ENCODE measurements around the gene HACD1.
"Not testable (repeated sequence)": the region's sequence is repeated elsewhere in the genome, so short reads cannot be mapped to it uniquely, and the experiment has no call there.

HACD1 gene

GRCh38 chr10:17587321-17587720 lies 29.9 kb downstream of the HACD1 start:
- H4K91ac ChIP-seq (ENCODE audit: low read length); H4K8ac ChIP-seq (ENCODE audit: low read length); H2AFZ ChIP-seq (ENCODE audit: low read depth, low read length); H3K36me3 ChIP-seq (ENCODE audit: control insufficient read depth in 1 of 2, insufficient read depth in 2 of 2, low read depth in 1 of 2, low read length in 2 of 2); H3K14ac ChIP-seq (ENCODE audit: low read length in 2 of 2); H2AK5ac ChIP-seq (ENCODE audit: low read length, severe bottlenecking); H3K18ac ChIP-seq (ENCODE audit: low read depth in 1 of 2, low read length in 2 of 2); H3K4ac ChIP-seq (ENCODE audit: low read depth in 1 of 2, low read length in 2 of 2); H3K27me3 ChIP-seq (ENCODE audit: control insufficient read depth in 1 of 2, insufficient read depth in 1 of 2, low read length in 2 of 2); H3K9ac ChIP-seq (ENCODE audit: low read length); H3K4me1 ChIP-seq (ENCODE audit: control insufficient read depth, insufficient read depth, low read depth, low read length); H3K23ac ChIP-seq (ENCODE audit: low read length in 2 of 2); H3K79me1 ChIP-seq (replicated peaks; ENCODE audit: low read length, poor library complexity, severe bottlenecking); H3K4me3 ChIP-seq (ENCODE audit: insufficient read depth in 1 of 2, low read depth in 1 of 2, low read length in 2 of 2); H3K4me2 ChIP-seq (ENCODE audit: low read length, poor library complexity, severe bottlenecking); H2BK120ac ChIP-seq (ENCODE audit: low read depth, low read length); DNase-seq; H3K9me3 ChIP-seq (ENCODE audit: control insufficient read depth, low read length); H2BK15ac ChIP-seq (ENCODE audit: low read depth, poor library complexity, severe bottlenecking); H2BK12ac ChIP-seq (ENCODE audit: low read length in 2 of 2); H2BK5ac ChIP-seq (ENCODE audit: low read depth, low read length, poor library complexity, severe bottlenecking): not testable (repeated sequence)
- peak overlapping the region; percentile 54 for H3K27ac ChIP-seq (ENCODE audit: low read length, poor library complexity, severe bottlenecking)
- 90% methylated on average over 6 of the region's 6 CpGs for WGBS

- Histone ChIP-seq H3K27me3 (ENCODE audit: control insufficient read depth in 1 of 2, insufficient read depth in 1 of 2, low read length in 2 of 2) (no peaks in the 10 kb centered on the region), H2BK5ac (ENCODE audit: low read depth, low read length, poor library complexity, severe bottlenecking) (no peak overlapping the region), H3K9me3 (ENCODE audit: control insufficient read depth, low read length) (no peaks in the 10 kb centered on the region), H4K91ac (ENCODE audit: low read length) (no peak overlapping the region), H3K4me2 (ENCODE audit: low read length, poor library complexity, severe bottlenecking) (no peak overlapping the region), H4K8ac (ENCODE audit: low read length) (no peak overlapping the region), H2BK15ac (ENCODE audit: low read depth, poor library complexity, severe bottlenecking) (no peak overlapping the region), H3K18ac (ENCODE audit: low read depth in 1 of 2, low read length in 2 of 2) (no peak overlapping the region), H2AFZ (ENCODE audit: low read depth, low read length) (no peak overlapping the region), H3K79me1 (replicated peaks; ENCODE audit: low read length, poor library complexity, severe bottlenecking) (no peaks in the 10 kb centered on the region), H3K36me3 (ENCODE audit: control insufficient read depth in 1 of 2, insufficient read depth in 2 of 2, low read depth in 1 of 2, low read length in 2 of 2) (peaks cover 0 to 4% of the 10 kb centered on the region in 2 experiments), H2AK5ac (ENCODE audit: low read length, severe bottlenecking) (no peak overlapping the region), H3K9ac (ENCODE audit: low read length) (no peak overlapping the region), H3K4me1 (ENCODE audit: control insufficient read depth, insufficient read depth, low read depth, low read length) (peaks cover 3% of the 10 kb centered on the region), H2BK12ac (ENCODE audit: low read length in 2 of 2) (no peak overlapping the region), H3K23ac (ENCODE audit: low read length in 2 of 2) (no peak overlapping the region), H3K27ac (ENCODE audit: low read length, poor library complexity, severe bottlenecking) (peak overlapping the region; percentile 54), H3K4me3 (ENCODE audit: insufficient read depth in 1 of 2, low read depth in 1 of 2, low read length in 2 of 2) (no peak overlapping the region), H3K4ac (ENCODE audit: low read depth in 1 of 2, low read length in 2 of 2) (no peak overlapping the region), H3K14ac (ENCODE audit: low read length in 2 of 2) (no peak overlapping the region), H2BK120ac (ENCODE audit: low read depth, low read length) (no peak overlapping the region)
- 62% methylated on average over 6 of the region's 6 CpGs for WGBS
- DNase-seq, result no peak
Measured at GRCh38 chr10:17586821-17587234, 30.3 kb downstream of the HACD1 start.

GRCh38 chr10:17585016-17585415 lies 32.2 kb downstream of the HACD1 start:
- Histone ChIP-seq H3K9me3 (ENCODE audit: control insufficient read depth, low read length) (no peaks in the 10 kb centered on the region), H2BK12ac (ENCODE audit: low read length in 2 of 2) (no peak overlapping the region), H3K4ac (ENCODE audit: low read depth in 1 of 2, low read length in 2 of 2) (no peak overlapping the region), H3K23ac (ENCODE audit: low read length in 2 of 2) (no peak overlapping the region), H3K27me3 (ENCODE audit: control insufficient read depth in 1 of 2, insufficient read depth in 1 of 2, low read length in 2 of 2) (no peaks in the 10 kb centered on the region), H3K4me1 (ENCODE audit: control insufficient read depth, insufficient read depth, low read depth, low read length) (peaks cover 3% of the 10 kb centered on the region), H2BK5ac (ENCODE audit: low read depth, low read length, poor library complexity, severe bottlenecking) (no peak overlapping the region), H3K36me3 (ENCODE audit: control insufficient read depth in 1 of 2, insufficient read depth in 2 of 2, low read depth in 1 of 2, low read length in 2 of 2) (no peaks in the 10 kb centered on the region), H3K4me3 (ENCODE audit: insufficient read depth in 1 of 2, low read depth in 1 of 2, low read length in 2 of 2) (no peak overlapping the region), H3K4me2 (ENCODE audit: low read length, poor library complexity, severe bottlenecking) (no peak overlapping the region), H4K91ac (ENCODE audit: low read length) (no peak overlapping the region), H3K27ac (ENCODE audit: low read length, poor library complexity, severe bottlenecking) (no peak overlapping the region), H2AFZ (ENCODE audit: low read depth, low read length) (no peak overlapping the region), H2AK5ac (ENCODE audit: low read length, severe bottlenecking) (no peak overlapping the region), H2BK15ac (ENCODE audit: low read depth, poor library complexity, severe bottlenecking) (no peak overlapping the region), H2BK120ac (ENCODE audit: low read depth, low read length) (no peak overlapping the region), H3K18ac (ENCODE audit: low read depth in 1 of 2, low read length in 2 of 2) (no peak overlapping the region), H3K79me1 (replicated peaks; ENCODE audit: low read length, poor library complexity, severe bottlenecking) (no peaks in the 10 kb centered on the region), H3K14ac (ENCODE audit: low read length in 2 of 2) (no peak overlapping the region), H4K8ac (ENCODE audit: low read length) (no peak overlapping the region), H3K9ac (ENCODE audit: low read length) (no peak overlapping the region)
- 87% methylated on average over 8 of the region's 8 CpGs for WGBS
- no peak for DNase-seq

GRCh38 chr10:17580885-17581284 lies 36.3 kb downstream of the HACD1 start:
- Histone ChIP-seq H2BK5ac (ENCODE audit: low read depth, low read length, poor library complexity, severe bottlenecking) (no peak overlapping the region), H3K4me3 (ENCODE audit: insufficient read depth in 1 of 2, low read depth in 1 of 2, low read length in 2 of 2) (no peak overlapping the region), H3K79me1 (replicated peaks; ENCODE audit: low read length, poor library complexity, severe bottlenecking) (no peaks in the 10 kb centered on the region), H2BK12ac (ENCODE audit: low read length in 2 of 2) (no peak overlapping the region), H3K4ac (ENCODE audit: low read depth in 1 of 2, low read length in 2 of 2) (no peak overlapping the region), H3K36me3 (ENCODE audit: control insufficient read depth in 1 of 2, insufficient read depth in 2 of 2, low read depth in 1 of 2, low read length in 2 of 2) (no peaks in the 10 kb centered on the region), H3K27me3 (ENCODE audit: control insufficient read depth in 1 of 2, insufficient read depth in 1 of 2, low read length in 2 of 2) (no peaks in the 10 kb centered on the region), H3K23ac (ENCODE audit: low read length in 2 of 2) (no peak overlapping the region), H3K4me2 (ENCODE audit: low read length, poor library complexity, severe bottlenecking) (no peak overlapping the region), H2BK120ac (ENCODE audit: low read depth, low read length) (no peak overlapping the region), H4K8ac (ENCODE audit: low read length) (no peak overlapping the region), H3K4me1 (ENCODE audit: control insufficient read depth, insufficient read depth, low read depth, low read length) (no peaks in the 10 kb centered on the region), H3K9ac (ENCODE audit: low read length) (no peak overlapping the region), H2AK5ac (ENCODE audit: low read length, severe bottlenecking) (no peak overlapping the region), H3K27ac (ENCODE audit: low read length, poor library complexity, severe bottlenecking) (no peak overlapping the region), H2AFZ (ENCODE audit: low read depth, low read length) (no peak overlapping the region), H3K14ac (ENCODE audit: low read length in 2 of 2) (no peak overlapping the region), H2BK15ac (ENCODE audit: low read depth, poor library complexity, severe bottlenecking) (no peak overlapping the region), H3K18ac (ENCODE audit: low read depth in 1 of 2, low read length in 2 of 2) (no peak overlapping the region), H3K9me3 (ENCODE audit: control insufficient read depth, low read length) (no peaks in the 10 kb centered on the region), H4K91ac (ENCODE audit: low read length) (no peak overlapping the region)
- DNase-seq, result no peak
- WGBS, result 100% methylated on average over 3 of the region's 3 CpGs

Data from mesenchymal stem cell (in vitro differentiated cells and primary cell).